H9 (cell line): ENCODE data around the gene OXCT1. TPM values are rescaled to one million over a fixed set of nuclear protein-coding genes. Genes with fewer than 3 reads are reported as not detected.

Source experiments
- DNase-seq: peaks from one replicate; pipeline ENCODE4 v3.0.0-alpha.2; 2017
- H2AFZ ChIP-seq: one replicate; pipeline ENCODE4 v1.6.1; 2013; ENCODE audit warnings: mild to moderate bottlenecking, low read length, control low read depth, moderate library complexity
- H2AK5ac ChIP-seq: 2 replicates; pipeline ENCODE4 v1.6.1; 2013; ENCODE audit warnings: low read length, control low read depth, mixed read lengths; ENCODE audit not compliant: insufficient read length
- H2BK120ac ChIP-seq: one replicate; pipeline ENCODE4 v1.6.1; 2013; ENCODE audit warnings: low read depth, mild to moderate bottlenecking, low read length, control low read depth, inconsistent platforms; ENCODE audit not compliant: poor library complexity, severe bottlenecking
- H2BK12ac ChIP-seq: 2 replicates; pipeline ENCODE4 v1.6.1; 2013; ENCODE audit warnings: low read length, control low read depth, mixed read lengths, low read depth; ENCODE audit not compliant: insufficient read length
- H2BK15ac ChIP-seq: 2 replicates; pipeline ENCODE4 v1.6.1; 2013; ENCODE audit warnings: low read depth, low read length, control low read depth
- H2BK20ac ChIP-seq: one replicate; pipeline ENCODE4 v1.6.1; 2013; ENCODE audit warnings: low read depth, mild to moderate bottlenecking, low read length, control low read depth, inconsistent platforms; ENCODE audit not compliant: poor library complexity, severe bottlenecking
- H2BK5ac ChIP-seq: 2 replicates; pipeline ENCODE4 v1.6.1; 2013; ENCODE audit warnings: low read length, control low read depth, mixed read lengths; ENCODE audit not compliant: insufficient read length
- H3K14ac ChIP-seq: 2 replicates; pipeline ENCODE4 v1.6.1; 2013; ENCODE audit warnings: low read length, control low read depth; ENCODE audit not compliant: insufficient read depth
- H3K18ac ChIP-seq: 2 replicates; pipeline ENCODE4 v1.6.1; 2013; ENCODE audit warnings: low read depth, mild to moderate bottlenecking, mixed read lengths, low read length, control low read depth; ENCODE audit not compliant: insufficient read length
- H3K23ac ChIP-seq: 2 replicates; pipeline ENCODE4 v1.6.1; 2013; ENCODE audit warnings: low read length, control low read depth, mixed read lengths, low read depth; ENCODE audit not compliant: insufficient read length
- H3K23me2 ChIP-seq: 2 replicates; pipeline ENCODE4 v1.6.1; 2013; ENCODE audit warnings: low read depth, mild to moderate bottlenecking, mixed read lengths, low read length, control low read depth; ENCODE audit not compliant: insufficient read length, poor library complexity, severe bottlenecking
- H3K27ac ChIP-seq: 2 replicates; pipeline ENCODE4 v1.5.1; 2013; ENCODE audit warnings: low read length, control low read depth, mixed read lengths, low read depth; ENCODE audit not compliant: insufficient read length
- H3K27me3 ChIP-seq: 2 replicates; pipeline ENCODE4 v1.6.1; 2013; ENCODE audit warnings: low read length, control low read depth, inconsistent platforms; ENCODE audit not compliant: insufficient read depth
- H3K4ac ChIP-seq: 2 replicates; pipeline ENCODE4 v1.6.1; 2013; ENCODE audit warnings: low read depth, mild to moderate bottlenecking, control low read depth, inconsistent platforms, low read length, moderate library complexity
- H3K4me1 ChIP-seq: 2 replicates; pipeline ENCODE4 v1.6.1; 2013; ENCODE audit warnings: low read length, control low read depth, inconsistent platforms; ENCODE audit not compliant: insufficient read depth
- H3K4me2 ChIP-seq: 2 replicates; pipeline ENCODE4 v1.6.1; 2013; ENCODE audit warnings: low read length, control low read depth, mixed read lengths; ENCODE audit not compliant: insufficient read length, insufficient read depth
- H3K56ac ChIP-seq: 2 replicates; pipeline ENCODE4 v1.6.1; 2013; ENCODE audit warnings: low read depth, mild to moderate bottlenecking, mixed read lengths, low read length, control low read depth; ENCODE audit not compliant: insufficient read length
- H3K79me1 ChIP-seq: 2 replicates; pipeline ENCODE4 v1.6.1; 2013; ENCODE audit warnings: low read depth, mild to moderate bottlenecking, moderate library complexity, low read length, control low read depth, inconsistent platforms; ENCODE audit not compliant: insufficient read depth, poor library complexity, severe bottlenecking
- H3K79me2 ChIP-seq: 2 replicates; pipeline ENCODE4 v1.6.1; 2013; ENCODE audit warnings: low read length, control low read depth, inconsistent platforms; ENCODE audit not compliant: insufficient read depth
- H3K9ac ChIP-seq: 2 replicates; pipeline ENCODE4 v1.6.1; 2013; ENCODE audit warnings: low read length, control low read depth, mixed read lengths; ENCODE audit not compliant: insufficient read length; ENCODE audit errors: extremely low read depth
- H3K9me3 ChIP-seq: one replicate; pipeline ENCODE4 v1.6.1; 2013; ENCODE audit warnings: low read depth, low read length, inconsistent platforms; ENCODE audit not compliant: control insufficient read depth
- H3T11ph ChIP-seq: one replicate; pipeline ENCODE4 v1.6.1; 2013; ENCODE audit warnings: mild to moderate bottlenecking, low read length, control low read depth, inconsistent platforms
- H4K20me1 ChIP-seq: one replicate; pipeline ENCODE4 v1.6.1; 2013; ENCODE audit not compliant: control insufficient read depth, insufficient read length, insufficient read depth
- H4K5ac ChIP-seq: 2 replicates; pipeline ENCODE4 v1.6.1; 2013; ENCODE audit warnings: low read depth, mild to moderate bottlenecking, mixed read lengths, low read length, control low read depth; ENCODE audit not compliant: insufficient read length
- H4K8ac ChIP-seq: replicated peaks from 2 replicates; pipeline ENCODE4 v1.6.1; 2013; ENCODE audit warnings: low read length, control low read depth, mixed read lengths, low read depth; ENCODE audit not compliant: insufficient read length
- H4K91ac ChIP-seq: 2 replicates; pipeline ENCODE4 v1.6.1; 2013; ENCODE audit warnings: low read depth, mild to moderate bottlenecking, moderate library complexity, mixed read lengths, low read length, control low read depth; ENCODE audit not compliant: insufficient read length
- H3K27ac Mint-ChIP-seq, 3 experiments: 2 replicates in 2 of 3; 3 replicates in 1 of 3; pipeline ENCODE4 v1.8.0; 2020 to 2021; ENCODE audit warnings: mixed read lengths in 3 of 3, mild to moderate bottlenecking in 1 of 3, moderate library complexity in 1 of 3
- H3K27me3 Mint-ChIP-seq: 2 replicates; pipeline ENCODE4 v1.8.0; 2021; ENCODE audit warnings: low read depth, mild to moderate bottlenecking, moderate library complexity, mixed read lengths
- H3K36me3 Mint-ChIP-seq, 3 experiments: 2 replicates in 2 of 3; 3 replicates in 1 of 3; pipeline ENCODE4 v1.8.0; 2020 to 2021; ENCODE audit warnings: low read depth in 3 of 3, mixed read lengths in 3 of 3; ENCODE audit not compliant: insufficient read depth in 1 of 3
- H3K4me1 Mint-ChIP-seq, 2 experiments: 2 replicates each; pipeline ENCODE4 v1.8.0; 2020; ENCODE audit warnings: mixed read lengths in 2 of 2
- H3K4me3 Mint-ChIP-seq, 2 experiments: 2 replicates in 1 of 2; 3 replicates in 1 of 2; pipeline ENCODE4 v1.8.0; 2020 to 2021; ENCODE audit warnings: mild to moderate bottlenecking in 2 of 2, mixed read lengths in 2 of 2, moderate library complexity in 1 of 2
- H3K9me3 Mint-ChIP-seq, 2 experiments: 2 replicates in 1 of 2; 3 replicates in 1 of 2; pipeline ENCODE4 v1.8.0; 2020; ENCODE audit warnings: mild to moderate bottlenecking in 2 of 2, mixed read lengths in 2 of 2, moderate library complexity in 1 of 2
- CTCF ChIP-seq: fragments of 200-600 bp; sonication (generic); conservative IDR thresholded peaks from 3 replicates; pipeline ENCODE4 v1.8.0; 2021; ENCODE audit warnings: antibody characterized with exemption, mild to moderate bottlenecking
- WGBS: extraction: QIAGEN DNeasy Blood & Tissue Kit; methylation state at CpG from one replicate; pipeline ENCODE4 v1.1.7; 2013; ENCODE audit warnings: missing lambda C conversion rate, low lambda C conversion rate, mixed read lengths; ENCODE audit not compliant: insufficient read length; ENCODE audit errors: extremely low coverage; 5-methylcytosine and 5-hydroxymethylcytosine counted together
- total RNA-seq: library from RNA; stranded (reverse); gene quantifications from 2 replicates; pipeline ENCODE4 v1.2.1, GENCODE V29; 2021

OXCT1 gene
- total RNA-seq, 1 experiment from 2014 or later: 25.6 TPM

GRCh38 chr5:41787265-41787664 lies 83.0 kb downstream of the OXCT1 start:
- Histone ChIP-seq H3K9ac (no peak overlapping the region), H2BK120ac (no peak overlapping the region), H2BK12ac (no peak overlapping the region), H3K9me3 (no peaks in the 10 kb centered on the region), H3K4me1 (no peaks in the 10 kb centered on the region; the same call in 1 of the 2 replicates), H3K27ac (no peak overlapping the region), H3T11ph (no peak overlapping the region), H4K5ac (no peak overlapping the region), H4K91ac (no peak overlapping the region), H3K79me1 (no peaks in the 10 kb centered on the region), H4K8ac (no peak overlapping the region), H3K23ac (no peak overlapping the region), H3K14ac (no peak overlapping the region), H3K27me3 (no peaks in the 10 kb centered on the region), H2BK5ac (no peak overlapping the region), H3K79me2 (no peaks in the 10 kb centered on the region), H3K23me2 (no peaks in the 10 kb centered on the region), H4K20me1 (no peaks in the 10 kb centered on the region), H3K4me2 (no peak overlapping the region), H2BK20ac (no peak overlapping the region), H2BK15ac (no peak overlapping the region), H2AFZ (no peak overlapping the region), H3K56ac (no peak overlapping the region), H3K18ac (no peak overlapping the region), H3K4ac (no peak overlapping the region), H2AK5ac (no peak overlapping the region)
- WGBS: no CpG with 5 or more reads among the region's 2 CpGs
- H3K27ac Mint-ChIP-seq: peak overlapping the region in 1 of 3 experiments; percentile 8; a peak in 2 of 7 replicates
- H3K4me3 Mint-ChIP-seq: no peak overlapping the region
- TF ChIP-seq CTCF: no peak
- no peaks in the 10 kb centered on the region; a peak in 1 of 7 replicates for H3K36me3 Mint-ChIP-seq
- no peak for DNase-seq
- H3K9me3 Mint-ChIP-seq: no peaks in the 10 kb centered on the region
- no peaks in the 10 kb centered on the region for H3K27me3 Mint-ChIP-seq
- peaks cover 0 to 8% of the 10 kb centered on the region in 2 experiments; a peak in 2 of 4 replicates for H3K4me1 Mint-ChIP-seq
